ENCODE data around the gene KRTAP10-6. TPM values are rescaled to one million over a fixed set of nuclear protein-coding genes. Genes with fewer than 3 reads are reported as not detected.
"Not testable (repeated sequence)": the region's sequence is repeated elsewhere in the genome, so short reads cannot be mapped to it uniquely, and the experiment has no call there.

Gene KRTAP10-6
- total and polyA plus RNA-seq, 2 donors (not counting 1 experiment from before 2014, with no cell fraction given) = not detected

DNA sequence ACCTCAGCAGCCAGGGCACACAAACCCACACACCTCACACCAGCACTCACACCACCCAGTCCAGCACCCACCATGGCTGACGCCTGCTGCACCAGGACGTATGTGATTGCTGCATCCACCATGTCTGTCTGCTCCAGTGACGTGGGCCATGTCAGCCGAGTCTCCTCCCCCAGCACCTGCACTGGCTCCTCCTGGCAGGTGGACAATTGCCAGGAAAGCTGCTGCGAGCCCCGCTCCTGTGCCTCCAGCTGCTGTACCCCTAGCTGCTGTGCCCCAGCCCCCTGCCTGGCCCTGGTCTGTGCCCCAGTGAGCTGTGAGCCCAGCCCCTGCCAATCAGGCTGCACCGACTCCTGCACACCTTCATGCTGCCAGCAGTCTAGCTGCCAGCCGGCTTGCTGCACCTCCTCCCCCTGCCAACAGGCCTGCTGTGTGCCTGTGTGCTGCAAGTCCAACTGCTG, 19.8 kb upstream of the KRTAP10-6 start, which contains the start of gene KRTAP10-8:
Gene KRTAP10-8 (plus strand): TSS at position 51 of the 458 bp plus-strand sequence. CDS start 22 bp downstream, at position 73.
- Histone ChIP-seq H3K4me2 (replicated peaks; ENCODE audit: low read depth, low read length, poor library complexity, severe bottlenecking) (no peak within 1 kb of the TSS), H3K27me3 (replicated peaks in 1 of 4; ENCODE audit: control extremely low read depth in 1 of 4, control insufficient read depth in 3 of 4, insufficient read depth in 4 of 4, low read length in 3 of 4) (peaks cover 0 to 3% (median 1%) of the 10 kb centered on the region in 4 experiments), H3K27ac (ENCODE audit: low read length in 2 of 2) (no peak within 1 kb of the TSS), H3K79me2 (ENCODE audit: control insufficient read depth, insufficient read depth, low read length) (no peaks in the 10 kb centered on the region), H3K9ac (ENCODE audit: low read length) (no peak within 1 kb of the TSS), H3K9me3 (ENCODE audit: control extremely low read depth in 1 of 3, control insufficient read depth in 2 of 3, insufficient read depth in 1 of 3, low read length in 2 of 3) (peaks cover 4 to 42% (median 25%) of the 10 kb centered on the region in 3 donors), H3K4me3 (ENCODE audit: control extremely low read depth in 1 of 5, extremely low read depth in 1 of 5, insufficient read depth in 1 of 5, low read depth in 2 of 5, low read length in 4 of 5) (no peak within 1 kb of the TSS), H3K4me1 (ENCODE audit: control insufficient read depth in 2 of 2, insufficient read depth in 2 of 2, low read length in 2 of 2) (no peaks in the 10 kb centered on the region), H4K20me1 (ENCODE audit: control insufficient read depth, insufficient read depth, low read length, poor library complexity, severe bottlenecking) (no peaks in the 10 kb centered on the region), H3K36me3 (replicated peaks in 1 of 2; ENCODE audit: control extremely low read depth in 1 of 2, control insufficient read depth in 1 of 2, extremely low read depth in 1 of 2, insufficient read depth in 2 of 2, low read length in 1 of 2) (no peaks in the 10 kb centered on the region), H2AFZ (ENCODE audit: insufficient read depth, low read depth, low read length, poor library complexity, severe bottlenecking) (no peak within 1 kb of the TSS)
- Mint-ChIP-seq H3K9me3 (ENCODE audit: insufficient read depth) (peaks cover 15% of the 10 kb centered on the region), H3K4me3 (no peak within 1 kb of the TSS), H3K27me3 (peaks cover 16% of the 10 kb centered on the region), H3K27ac (no peak within 1 kb of the TSS), H3K4me1 (no peaks in the 10 kb centered on the region)
- intact Hi-C loops (cut with micrococcal nuclease) = no loop called here
- ATAC-seq (ENCODE audit: low read depth) (no peak), DNase-seq (no peak)
- ChIA-PET POLR2A (no interaction called here), CTCF (no interaction called here)
- WGBS (ENCODE audit: insufficient coverage) = 92% methylated on average over 8 of the region's 8 CpGs
- TF ChIP-seq, protein P1, sequence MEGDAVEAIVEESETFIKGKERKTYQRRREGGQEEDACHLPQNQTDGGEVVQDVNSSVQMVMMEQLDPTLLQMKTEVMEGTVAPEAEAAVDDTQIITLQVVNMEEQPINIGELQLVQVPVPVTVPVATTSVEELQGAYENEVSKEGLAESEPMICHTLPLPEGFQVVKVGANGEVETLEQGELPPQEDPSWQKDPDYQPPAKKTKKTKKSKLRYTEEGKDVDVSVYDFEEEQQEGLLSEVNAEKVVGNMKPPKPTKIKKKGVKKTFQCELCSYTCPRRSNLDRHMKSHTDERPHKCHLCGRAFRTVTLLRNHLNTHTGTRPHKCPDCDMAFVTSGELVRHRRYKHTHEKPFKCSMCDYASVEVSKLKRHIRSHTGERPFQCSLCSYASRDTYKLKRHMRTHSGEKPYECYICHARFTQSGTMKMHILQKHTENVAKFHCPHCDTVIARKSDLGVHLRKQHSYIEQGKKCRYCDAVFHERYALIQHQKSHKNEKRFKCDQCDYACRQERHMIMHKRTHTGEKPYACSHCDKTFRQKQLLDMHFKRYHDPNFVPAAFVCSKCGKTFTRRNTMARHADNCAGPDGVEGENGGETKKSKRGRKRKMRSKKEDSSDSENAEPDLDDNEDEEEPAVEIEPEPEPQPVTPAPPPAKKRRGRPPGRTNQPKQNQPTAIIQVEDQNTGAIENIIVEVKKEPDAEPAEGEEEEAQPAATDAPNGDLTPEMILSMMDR (IDR thresholded peaks at IDR 0.05) = no peak
- no peak for TF ChIP-seq EZH2 (IDR thresholded peaks at IDR 0.05; ENCODE audit: borderline replicate concordance, insufficient read depth, low read depth, low read length, poor library complexity, severe bottlenecking)

DNA sequence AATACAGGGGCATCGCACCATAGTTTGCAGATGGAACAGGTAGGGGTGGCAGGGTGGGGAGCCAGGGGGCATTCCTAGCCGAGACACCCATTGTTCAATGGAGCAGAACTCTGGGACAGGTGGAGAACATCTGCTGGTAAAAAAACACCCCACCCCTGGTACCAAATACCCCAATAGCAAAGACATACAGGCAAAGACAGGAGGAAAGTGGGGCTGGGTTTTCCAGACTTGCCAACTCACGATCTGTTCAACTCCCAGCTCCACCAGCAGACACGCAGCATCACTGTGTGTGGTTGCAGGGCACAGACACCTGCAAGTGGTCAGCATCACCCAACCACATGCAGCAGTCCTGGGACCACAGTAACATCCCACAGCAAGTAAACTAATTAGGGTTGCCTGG, 19.2 kb upstream of the KRTAP10-6 start:
- Histone ChIP-seq H3K36me3 (replicated peaks in 1 of 2; ENCODE audit: control extremely low read depth in 1 of 2, control insufficient read depth in 1 of 2, extremely low read depth in 1 of 2, insufficient read depth in 2 of 2, low read length in 1 of 2) (no peaks in the 10 kb centered on the region), H2AFZ (ENCODE audit: insufficient read depth, low read depth, low read length, poor library complexity, severe bottlenecking) (no peak overlapping the region), H3K27ac (ENCODE audit: low read length in 2 of 2) (no peak overlapping the region), H4K20me1 (ENCODE audit: control insufficient read depth, insufficient read depth, low read length, poor library complexity, severe bottlenecking) (no peaks in the 10 kb centered on the region), H3K9ac (ENCODE audit: low read length) (no peak overlapping the region), H3K4me1 (ENCODE audit: control insufficient read depth in 2 of 2, insufficient read depth in 2 of 2, low read length in 2 of 2) (no peaks in the 10 kb centered on the region), H3K9me3 (ENCODE audit: control extremely low read depth in 1 of 3, control insufficient read depth in 2 of 3, insufficient read depth in 1 of 3, low read length in 2 of 3) (peaks cover 4 to 39% (median 25%) of the 10 kb centered on the region in 3 donors), H3K4me3 (ENCODE audit: control extremely low read depth in 1 of 5, extremely low read depth in 1 of 5, insufficient read depth in 1 of 5, low read depth in 2 of 5, low read length in 4 of 5) (no peak overlapping the region), H3K4me2 (replicated peaks; ENCODE audit: low read depth, low read length, poor library complexity, severe bottlenecking) (no peak overlapping the region), H3K27me3 (replicated peaks in 1 of 4; ENCODE audit: control extremely low read depth in 1 of 4, control insufficient read depth in 3 of 4, insufficient read depth in 4 of 4, low read length in 3 of 4) (peaks cover 0 to 3% (median 1%) of the 10 kb centered on the region in 4 experiments), H3K79me2 (ENCODE audit: control insufficient read depth, insufficient read depth, low read length) (no peaks in the 10 kb centered on the region)
- intact Hi-C loops (cut with micrococcal nuclease) = no loop called here
- no peak for ATAC-seq (ENCODE audit: low read depth)
- ChIA-PET CTCF (no interaction called here), POLR2A (no interaction called here)
- H3K27ac Mint-ChIP-seq = no peak overlapping the region
- DNase-seq = no peak
- TF ChIP-seq, protein P1 (IDR thresholded peaks at IDR 0.05) = no peak
- TF ChIP-seq EZH2 (IDR thresholded peaks at IDR 0.05; ENCODE audit: borderline replicate concordance, insufficient read depth, low read depth, low read length, poor library complexity, severe bottlenecking) = no peak
- peaks cover 18% of the 10 kb centered on the region for H3K27me3 Mint-ChIP-seq
- H3K4me3 Mint-ChIP-seq = no peak overlapping the region
- peaks cover 15% of the 10 kb centered on the region for H3K9me3 Mint-ChIP-seq (ENCODE audit: insufficient read depth)
- no peaks in the 10 kb centered on the region for H3K4me1 Mint-ChIP-seq
- WGBS (ENCODE audit: insufficient coverage) = 85% methylated on average over 2 of the region's 4 CpGs

DNA sequence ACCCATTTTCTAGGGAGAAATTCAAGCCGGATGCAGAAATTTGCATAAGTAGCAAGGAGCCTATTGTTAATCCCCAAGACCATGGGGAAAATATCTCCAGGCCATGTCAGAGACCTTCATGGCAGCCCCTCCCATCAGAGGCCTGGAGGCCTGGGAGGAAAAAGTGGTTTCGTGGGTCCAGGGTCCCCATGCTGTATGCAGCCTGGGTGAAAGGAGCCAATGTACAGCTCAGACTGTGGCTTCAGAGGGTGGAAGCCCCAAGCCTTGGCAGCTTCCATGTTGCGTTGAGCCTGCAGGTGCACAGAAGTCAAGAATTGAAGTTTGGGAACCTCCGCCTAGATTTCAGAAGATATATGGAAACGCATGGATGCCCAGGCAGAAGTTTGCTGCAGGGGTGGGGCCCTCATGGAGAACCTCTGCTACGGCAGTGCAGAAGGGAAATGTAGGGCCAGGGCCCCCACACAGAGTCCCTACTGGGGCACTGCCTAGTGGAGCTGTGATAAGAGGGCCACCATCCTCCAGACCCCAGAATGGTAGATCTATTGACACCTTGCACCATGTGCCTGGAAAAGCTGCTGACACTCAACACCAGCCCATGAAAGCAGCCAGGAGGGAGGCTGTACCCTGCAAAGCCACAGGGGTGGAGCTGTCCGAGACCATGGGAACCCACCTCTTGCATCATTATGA, 18.0 kb upstream of the KRTAP10-6 start:
- intact Hi-C loops (cut with micrococcal nuclease); H3K4me1 Mint-ChIP-seq: not testable (repeated sequence)

More for the DNA sequence above, 18.0 kb upstream of the KRTAP10-6 start:
- WGBS (ENCODE audit: insufficient coverage) = 94% methylated on average over 6 of the region's 7 CpGs
- H3K4me2 ChIP-seq (replicated peaks; ENCODE audit: low read depth, low read length, poor library complexity, severe bottlenecking); CTCF ChIA-PET; POLR2A ChIA-PET; H3K79me2 ChIP-seq (ENCODE audit: control insufficient read depth, insufficient read depth, low read length); DNase-seq; H3K27ac Mint-ChIP-seq; H3K4me1 ChIP-seq (ENCODE audit: control insufficient read depth in 2 of 2, insufficient read depth in 2 of 2, low read length in 2 of 2); H3K27ac ChIP-seq (ENCODE audit: low read length in 2 of 2); H3K27me3 ChIP-seq (replicated peaks in 1 of 4; ENCODE audit: control extremely low read depth in 1 of 4, control insufficient read depth in 3 of 4, insufficient read depth in 4 of 4, low read length in 3 of 4); H4K20me1 ChIP-seq (ENCODE audit: control insufficient read depth, insufficient read depth, low read length, poor library complexity, severe bottlenecking); H3K4me3 Mint-ChIP-seq; H3K9ac ChIP-seq (ENCODE audit: low read length); H3K4me3 ChIP-seq (ENCODE audit: control extremely low read depth in 1 of 5, extremely low read depth in 1 of 5, insufficient read depth in 1 of 5, low read depth in 2 of 5, low read length in 4 of 5); ATAC-seq (ENCODE audit: low read depth); H2AFZ ChIP-seq (ENCODE audit: insufficient read depth, low read depth, low read length, poor library complexity, severe bottlenecking); H3K36me3 ChIP-seq (replicated peaks in 1 of 2; ENCODE audit: control extremely low read depth in 1 of 2, control insufficient read depth in 1 of 2, extremely low read depth in 1 of 2, insufficient read depth in 2 of 2, low read length in 1 of 2): not testable (repeated sequence)
- Mint-ChIP-seq H3K9me3 (ENCODE audit: insufficient read depth) (peaks cover 19% of the 10 kb centered on the region), H3K27me3 (peaks cover 25% of the 10 kb centered on the region)
- H3K9me3 ChIP-seq (ENCODE audit: control extremely low read depth in 1 of 3, control insufficient read depth in 2 of 3, insufficient read depth in 1 of 3, low read length in 2 of 3) = peaks cover 4 to 31% (median 25%) of the 10 kb centered on the region in 3 donors

All from B cell (primary cell).